Large intestine (tissue), 3 donors: ENCODE data around the gene OBSCN. TPM values are rescaled to one million over a fixed set of nuclear protein-coding genes. Genes with fewer than 3 reads are reported as not detected.

Source experiments
- DNase-seq, 2 donors: peaks; one replicate each; pipeline versions ENCODE4 v3.0.0 to v3.0.0-alpha.2; 2013
- H3K27ac ChIP-seq: one replicate; pipeline ENCODE4 v1.5.1; 2013; ENCODE audit warnings: low read length
- H3K27me3 ChIP-seq: 2 replicates; pipeline ENCODE4 v1.6.1; 2013; ENCODE audit warnings: low read length; ENCODE audit not compliant: control insufficient read depth, insufficient read depth
- H3K36me3 ChIP-seq: 2 replicates; pipeline ENCODE4 v1.6.1; 2013; ENCODE audit warnings: low read length; ENCODE audit not compliant: control insufficient read depth, insufficient read depth
- H3K4me1 ChIP-seq: one replicate; pipeline ENCODE4 v1.6.1; 2013; ENCODE audit warnings: low read length; ENCODE audit not compliant: control insufficient read depth, insufficient read depth
- H3K4me3 ChIP-seq: one replicate; pipeline ENCODE4 v1.5.1; 2013; ENCODE audit warnings: low read length
- H3K9me3 ChIP-seq: one replicate; pipeline ENCODE4 v1.6.1; 2013; ENCODE audit warnings: mild to moderate bottlenecking, low read depth, low read length, moderate library complexity; ENCODE audit not compliant: control insufficient read depth
- WGBS: methylation state at CpG from one replicate; pipeline ENCODE4 v1.1.5; 2013; ENCODE audit warnings: low lambda C conversion rate; ENCODE audit not compliant: insufficient coverage; 5-methylcytosine and 5-hydroxymethylcytosine counted together
- polyA plus RNA-seq: library from polyadenylated mRNA; unstranded; fragments of 120-200 nt; gene quantifications from one replicate; pipeline ENCODE4 v1.2.1, GENCODE V29; 2013

OBSCN gene
- polyA plus RNA-seq, 1 donor = 58.9 TPM

- peaks cover 9% of the 10 kb centered on the region for H3K36me3 ChIP-seq
- no peak for DNase-seq
- H3K9me3 ChIP-seq = peaks cover 4% of the 10 kb centered on the region
- H3K4me1 ChIP-seq = peaks cover 35% of the 10 kb centered on the region
- no peak overlapping the region for H3K27ac ChIP-seq
- no CpG with 5 or more reads among the region's 25 CpGs for WGBS
- no peak overlapping the region for H3K4me3 ChIP-seq
- no peaks in the 10 kb centered on the region for H3K27me3 ChIP-seq
Measured at GRCh38 chr1:228374711-228375577, 167.1 kb downstream of the OBSCN start.

- peaks cover 9% of the 10 kb centered on the region for H3K36me3 ChIP-seq
- peaks cover 28% of the 10 kb centered on the region for H3K4me1 ChIP-seq
- no peak for DNase-seq
- no peak overlapping the region for H3K4me3 ChIP-seq
- H3K9me3 ChIP-seq = peaks cover 4% of the 10 kb centered on the region
- no peak overlapping the region for H3K27ac ChIP-seq
- no CpG with 5 or more reads among the region's 22 CpGs for WGBS
- no peaks in the 10 kb centered on the region for H3K27me3 ChIP-seq
Measured at GRCh38 chr1:228375578-228376261, 167.9 kb downstream of the OBSCN start.

- no peak for DNase-seq
- WGBS = no CpG with 5 or more reads among the region's 3 CpGs
- Histone ChIP-seq H3K36me3 (peaks cover 9% of the 10 kb centered on the region), H3K4me3 (no peak overlapping the region), H3K27me3 (no peaks in the 10 kb centered on the region), H3K9me3 (peaks cover 4% of the 10 kb centered on the region), H3K4me1 (peaks cover 28% of the 10 kb centered on the region), H3K27ac (no peak overlapping the region)
Measured at GRCh38 chr1:228376262-228376628, 168.4 kb downstream of the OBSCN start.

- Histone ChIP-seq H3K4me1 (peaks cover 25% of the 10 kb centered on the region), H3K27me3 (no peaks in the 10 kb centered on the region), H3K27ac (no peak overlapping the region), H3K4me3 (no peak overlapping the region), H3K9me3 (peaks cover 4% of the 10 kb centered on the region), H3K36me3 (peaks cover 9% of the 10 kb centered on the region)
- no CpG with 5 or more reads among the region's 31 CpGs for WGBS
- no peak for DNase-seq
Measured at GRCh38 chr1:228376651-228377631, 169.1 kb downstream of the OBSCN start.

GRCh38 chr1:228377664-228378089 is 169.8 kb downstream of the OBSCN start:
- Histone ChIP-seq H3K4me1 (peaks cover 20% of the 10 kb centered on the region), H3K4me3 (peak overlapping the region; percentile 39), H3K9me3 (peaks cover 4% of the 10 kb centered on the region), H3K27ac (no peak overlapping the region), H3K27me3 (no peaks in the 10 kb centered on the region), H3K36me3 (peaks cover 9% of the 10 kb centered on the region)
- no CpG with 5 or more reads among the region's 5 CpGs for WGBS
- DNase-seq = no peak

- Histone ChIP-seq H3K27me3 (no peaks in the 10 kb centered on the region), H3K27ac (no peak overlapping the region)
- peak; percentile 53 to 77 for DNase-seq
Measured at GRCh38 chr1:228378090-228378872, 170.4 kb downstream of the OBSCN start.

GRCh38 chr1:228378873-228379460 is 171.1 kb downstream of the OBSCN start:
- peaks cover 16% of the 10 kb centered on the region for H3K4me1 ChIP-seq
- H3K27ac ChIP-seq = no peak overlapping the region
- WGBS = no CpG with 5 or more reads among the region's 48 CpGs
- peaks cover 4% of the 10 kb centered on the region for H3K9me3 ChIP-seq
- no peaks in the 10 kb centered on the region for H3K27me3 ChIP-seq
- DNase-seq = no peak
- peaks cover 9% of the 10 kb centered on the region for H3K36me3 ChIP-seq
- peak overlapping the region; percentile 36 for H3K4me3 ChIP-seq

More at GRCh38 chr1:228378090-228378872, 170.4 kb downstream of the OBSCN start:
- Histone ChIP-seq H3K36me3 (peaks cover 9% of the 10 kb centered on the region), H3K4me3 (peak overlapping the region; percentile 39), H3K4me1 (peaks cover 16% of the 10 kb centered on the region), H3K9me3 (peaks cover 4% of the 10 kb centered on the region)
- no CpG with 5 or more reads among the region's 73 CpGs for WGBS

GRCh38 chr1:228379666-228380065 is 171.8 kb downstream of the OBSCN start:
- DNase-seq = no peak
- Histone ChIP-seq H3K4me3 (no peak overlapping the region), H3K4me1 (peaks cover 16% of the 10 kb centered on the region)

GRCh38 chr1:228381356-228381755 is 173.5 kb downstream of the OBSCN start:
- no peaks in the 10 kb centered on the region for H3K27me3 ChIP-seq
- no CpG with 5 or more reads among the region's 2 CpGs for WGBS
- no peak overlapping the region for H3K4me3 ChIP-seq

More at GRCh38 chr1:228379666-228380065, 171.8 kb downstream of the OBSCN start:
- Histone ChIP-seq H3K36me3 (peaks cover 9% of the 10 kb centered on the region), H3K27ac (no peak overlapping the region), H3K9me3 (peaks cover 4% of the 10 kb centered on the region), H3K27me3 (no peaks in the 10 kb centered on the region)
- WGBS = no CpG with 5 or more reads among the region's 8 CpGs

More at GRCh38 chr1:228381356-228381755, 173.5 kb downstream of the OBSCN start:
- peaks cover 16% of the 10 kb centered on the region for H3K4me1 ChIP-seq
- no peak for DNase-seq
- peaks cover 4% of the 10 kb centered on the region for H3K9me3 ChIP-seq
- H3K36me3 ChIP-seq = no peaks in the 10 kb centered on the region
- H3K27ac ChIP-seq = no peak overlapping the region
